ENCODE data around the gene C3orf20.

The C3orf20 gene

GRCh38 chr3:14797731-14798130 lies 122.8 kb downstream of the C3orf20 start:
- DNase-seq, result no peak
- no peak overlapping the region for H3K27ac Mint-ChIP-seq
- H3K4me1 Mint-ChIP-seq, result peaks cover 32% of the 10 kb centered on the region
- no peaks in the 10 kb centered on the region for H3K36me3 Mint-ChIP-seq (ENCODE audit: low read depth)
- peaks cover 39% of the 10 kb centered on the region for H3K27me3 Mint-ChIP-seq (ENCODE audit: low read depth, poor library complexity)
- H3K4me3 Mint-ChIP-seq, result no peak overlapping the region
- H3K9me3 Mint-ChIP-seq, result peaks cover 10% of the 10 kb centered on the region
- no peak for TF ChIP-seq CTCF (IDR thresholded peaks at IDR 0.05)

- H3K27me3 Mint-ChIP-seq (ENCODE audit: low read depth, poor library complexity), result peaks cover 39% of the 10 kb centered on the region
- no peaks in the 10 kb centered on the region for H3K36me3 Mint-ChIP-seq (ENCODE audit: low read depth)
- H3K4me1 Mint-ChIP-seq, result peaks cover 32% of the 10 kb centered on the region
- no peak overlapping the region for H3K4me3 Mint-ChIP-seq
- no peak for TF ChIP-seq CTCF (IDR thresholded peaks at IDR 0.05)
- H3K27ac Mint-ChIP-seq, result no peak overlapping the region
- peaks cover 10% of the 10 kb centered on the region for H3K9me3 Mint-ChIP-seq
- DNase-seq, result no peak
These were observed 123.3 kb downstream of the C3orf20 start for GRCh38 chr3:14798231-14798630.

- no peak for DNase-seq
- Mint-ChIP-seq H3K9me3 (peaks cover 10% of the 10 kb centered on the region), H3K36me3 (ENCODE audit: low read depth) (no peaks in the 10 kb centered on the region), H3K4me3 (no peak overlapping the region), H3K4me1 (peaks cover 39% of the 10 kb centered on the region), H3K27ac (no peak overlapping the region), H3K27me3 (ENCODE audit: low read depth, poor library complexity) (peaks cover 32% of the 10 kb centered on the region)
- no peak for TF ChIP-seq CTCF (IDR thresholded peaks at IDR 0.05)
These were observed 124.2 kb downstream of the C3orf20 start for GRCh38 chr3:14799146-14799545.

GRCh38 chr3:14801031-14801430 lies 126.1 kb downstream of the C3orf20 start:
- Mint-ChIP-seq H3K27ac (no peak overlapping the region), H3K9me3 (peaks cover 10% of the 10 kb centered on the region), H3K4me1 (peaks cover 49% of the 10 kb centered on the region), H3K4me3 (no peak overlapping the region), H3K36me3 (ENCODE audit: low read depth) (no peaks in the 10 kb centered on the region), H3K27me3 (ENCODE audit: low read depth, poor library complexity) (peaks cover 28% of the 10 kb centered on the region)
- no peak for DNase-seq
- no peak for TF ChIP-seq CTCF (IDR thresholded peaks at IDR 0.05)

GRCh38 chr3:14801668-14802380 lies 126.9 kb downstream of the C3orf20 start:
- DNase-seq, result no peak
- Mint-ChIP-seq H3K27ac (no peak overlapping the region), H3K36me3 (ENCODE audit: low read depth) (no peaks in the 10 kb centered on the region), H3K27me3 (ENCODE audit: low read depth, poor library complexity) (peaks cover 27% of the 10 kb centered on the region), H3K9me3 (peaks cover 10% of the 10 kb centered on the region), H3K4me3 (no peak overlapping the region), H3K4me1 (peaks cover 44% of the 10 kb centered on the region)
- TF ChIP-seq CTCF (IDR thresholded peaks at IDR 0.05), result no peak

- no peak for DNase-seq
- H3K27me3 Mint-ChIP-seq (ENCODE audit: low read depth, poor library complexity), result peaks cover 32% of the 10 kb centered on the region
- no peak overlapping the region for H3K4me3 Mint-ChIP-seq
- no peak for TF ChIP-seq CTCF (IDR thresholded peaks at IDR 0.05)
- no peaks in the 10 kb centered on the region for H3K36me3 Mint-ChIP-seq (ENCODE audit: low read depth)
- no peak overlapping the region for H3K27ac Mint-ChIP-seq
- peaks cover 43% of the 10 kb centered on the region for H3K4me1 Mint-ChIP-seq
- peaks cover 10% of the 10 kb centered on the region for H3K9me3 Mint-ChIP-seq
These were observed 127.4 kb downstream of the C3orf20 start for GRCh38 chr3:14802381-14802731.

Data from nephron progenitor cell (in vitro differentiated cells).